ENCODE measurements around the gene SH3BP4. TPM values are rescaled to one million over a fixed set of nuclear protein-coding genes. Genes with fewer than 3 reads are reported as not detected.
A peak's percentile ranks its signal among the peaks of the same experiment; 100 is the strongest.

SH3BP4 gene
- total and polyA plus RNA-seq, 2 of the 13 experiments (the other 11 are each of a cell fraction or from before 2014, with no cell fraction given), result 34.6 to 99.1 TPM

GRCh38 chr2:235050980-235051351 is 99.1 kb downstream of the SH3BP4 start:
- no peaks in the 10 kb centered on the region for H3K27me3 ChIP-seq (ENCODE audit: control insufficient read depth in 1 of 2, insufficient read depth in 2 of 2, low read length in 2 of 2)
- H3K79me2 ChIP-seq (ENCODE audit: insufficient read depth, low read length), result peaks cover 12% of the 10 kb centered on the region
- H3K4me1 ChIP-seq (ENCODE audit: insufficient read depth, low read length), result peaks cover 11% of the 10 kb centered on the region; the same call in 1 of the 2 replicates
- FAIRE-seq (no peak), ATAC-seq (0 out of 3 replicates have a peak, but pooled peaks have one; percentile 5), DNase-seq (ENCODE audit: low spot score) (peak; percentile 46)
- peaks cover 48% of the 10 kb centered on the region for H4K20me1 ChIP-seq (ENCODE audit: insufficient read depth, low read length)
- H3K9ac ChIP-seq (ENCODE audit: insufficient read depth, low read depth, low read length), result no peak overlapping the region
- no peak overlapping the region for H2AFZ ChIP-seq (ENCODE audit: low read length)
- H3K27ac ChIP-seq (ENCODE audit: extremely low read length, insufficient read depth, low read length), result no peak overlapping the region
- H3K9me3 ChIP-seq (ENCODE audit: low read length), result no peaks in the 10 kb centered on the region
- no TSS peak for BruUV-seq (replicated peaks)
- CTCF ChIA-PET (ENCODE audit: low intra/inter-chr PET ratio, low total read pairs), result no interaction called here
- POLR2A ChIA-PET, result no interaction called here
- TF ChIP-seq ZNF710 (CRISPR knock-in tag; IDR thresholded peaks at IDR 0.05; ENCODE audit: borderline replicate concordance) (no peak), STAG1 (CRISPR knock-in tag; IDR thresholded peaks at IDR 0.05) (peak; percentile 32; the same call in 1 of the 2 replicates), CREB1 (IDR thresholded peaks at IDR 0.05) (0 out of 2 replicates have a peak, but pooled peaks have one; percentile 28), CREB1 (CRISPR knock-in tag; IDR thresholded peaks at IDR 0.05) (no peak), ERF (CRISPR knock-in tag; IDR thresholded peaks at IDR 0.05) (no peak), MLXIP (CRISPR knock-in tag; IDR thresholded peaks at IDR 0.05; ENCODE audit: borderline replicate concordance) (no peak), MNT (IDR thresholded peaks at IDR 0.05) (no peak), ZBTB33 (CRISPR knock-in tag; IDR thresholded peaks at IDR 0.05) (peak; percentile 98)
- intact Hi-C loops (cut with micrococcal nuclease; ENCODE audit: unreplicated experiment) (no loop called here), in situ Hi-C loops (cut with HindIII; ENCODE audit: extremely low pct_ligation_motif_present, low pct_unique_long_range_greater_than_20kb) (no loop called here)
- peaks cover 51 to 92% of the 10 kb centered on the region in 2 experiments for H3K36me3 ChIP-seq (replicated peaks in 1 of 2; ENCODE audit: control insufficient read depth in 1 of 2, insufficient read depth in 2 of 2, low read length in 2 of 2)
- no peak overlapping the region for H3K4me3 ChIP-seq (replicated peaks in 1 of 3; ENCODE audit: insufficient read depth in 1 of 3, low read depth in 2 of 3, low read length in 3 of 3)
- WGBS (ENCODE audit: low lambda C conversion rate), result 97% methylated on average over 5 of the region's 7 CpGs
- H3K4me2 ChIP-seq (ENCODE audit: low read depth, low read length), result no peak overlapping the region

All from HepG2 (cell line).